GM18511 (cell line): ENCODE measurements around the gene CD96.
"Not testable (repeated sequence)": the region's sequence is repeated elsewhere in the genome, so short reads cannot be mapped to it uniquely, and the experiment has no call there.

Experiments
- ATAC-seq: cut with Tn5 transposase; IDR thresholded peaks from one replicate; pipeline ENCODE4 v1.9.1; 2021; ENCODE audit warnings: mild to moderate bottlenecking, moderate library complexity; ENCODE audit not compliant: unreplicated experiment

Gene CD96

GRCh38 chr3:111617912-111618601, 76.1 kb downstream of the CD96 start:
- no peak for ATAC-seq

GRCh38 chr3:111618945-111619344, 76.9 kb downstream of the CD96 start:
- ATAC-seq = peak; percentile 36

DNA sequence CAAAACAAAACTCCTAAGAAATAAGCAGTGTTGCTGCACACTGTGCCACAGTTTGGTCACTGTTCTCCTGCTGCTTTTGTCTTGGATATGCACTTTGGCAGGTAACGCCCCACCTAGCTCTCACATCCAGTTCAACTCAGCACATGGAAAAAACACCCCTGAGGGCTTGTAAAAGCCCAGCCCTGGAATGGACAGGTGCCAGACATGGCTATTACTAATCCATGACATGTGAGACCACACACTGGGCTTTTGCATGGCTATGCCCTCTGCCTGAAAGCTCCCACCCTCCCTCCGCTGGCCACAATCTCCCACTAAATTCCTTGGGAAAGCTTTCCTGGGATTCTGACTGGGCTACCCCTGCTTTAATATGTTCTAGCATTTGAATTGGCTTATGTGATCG, 77.8 kb downstream of the CD96 start:
- no peak for ATAC-seq

DNA sequence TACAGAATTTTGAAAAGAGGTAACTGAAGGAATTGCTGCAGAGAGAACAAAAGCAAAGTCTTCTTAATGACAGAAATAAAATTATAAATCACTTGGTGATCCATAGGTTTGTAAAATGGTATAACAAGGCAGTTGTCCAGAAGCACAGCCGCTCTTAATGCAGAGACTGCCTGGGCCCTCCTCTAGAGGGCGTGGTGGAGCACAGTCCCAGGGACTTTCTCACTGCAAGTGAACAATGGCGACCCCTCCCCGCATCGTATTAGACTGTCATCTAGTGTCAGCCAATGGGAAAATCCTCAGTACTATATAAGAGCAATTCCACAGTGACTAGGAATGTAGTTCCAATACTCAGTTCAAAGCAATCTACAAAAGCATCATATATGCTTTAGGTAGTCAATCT, 79.5 kb downstream of the CD96 start:
- no peak for ATAC-seq

- no peak for ATAC-seq
These were observed 85.1 kb downstream of the CD96 start for GRCh38 chr3:111627092-111627491.

GRCh38 chr3:111629018-111629417, 87.0 kb downstream of the CD96 start:
- ATAC-seq = not testable (repeated sequence)

GRCh38 chr3:111630638-111631037, 88.6 kb downstream of the CD96 start:
- ATAC-seq = not testable (repeated sequence)

DNA sequence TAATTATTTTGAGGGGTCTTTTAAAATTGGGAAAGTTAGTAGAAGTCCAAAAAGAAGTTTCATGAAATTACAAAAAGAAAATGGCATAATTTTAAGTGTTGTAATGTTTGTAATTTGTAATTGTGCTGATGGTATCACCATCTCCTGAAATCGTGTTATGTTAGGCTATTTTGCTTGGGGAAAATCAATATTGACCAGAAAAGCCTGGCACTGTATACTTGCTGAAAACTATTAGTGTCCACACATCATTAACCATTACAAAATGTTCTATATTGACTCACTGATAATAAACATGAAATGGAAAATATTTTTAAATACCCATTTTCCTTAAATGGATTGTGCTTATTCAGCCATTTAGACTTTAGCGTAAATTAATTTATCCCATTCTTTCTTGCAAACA, 93.4 kb downstream of the CD96 start:
- ATAC-seq = no peak

DNA sequence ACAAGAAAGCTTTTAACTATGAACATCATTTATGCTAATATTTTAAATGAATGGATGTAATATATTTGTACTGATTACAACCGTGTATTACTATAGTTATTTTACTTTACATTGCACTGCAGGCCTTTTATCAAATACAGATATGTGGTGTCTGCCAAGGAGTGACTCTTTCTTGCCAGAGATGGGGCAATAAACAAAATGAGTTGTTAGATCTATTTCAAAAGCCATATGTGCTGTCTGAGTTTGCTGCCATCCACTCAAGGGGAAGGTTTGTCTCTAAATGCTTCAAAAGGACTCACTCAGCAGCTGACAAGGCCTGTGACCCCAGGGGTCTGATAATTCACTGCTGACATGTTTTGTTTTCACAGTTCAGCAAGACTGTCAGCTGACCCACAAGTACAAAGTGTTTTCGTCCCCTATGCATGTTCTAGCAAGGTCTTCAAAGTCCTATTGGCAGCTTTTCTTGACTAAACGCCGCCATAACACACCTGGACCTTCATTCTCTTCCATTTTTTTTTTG, 94.4 kb downstream of the CD96 start:
- no peak for ATAC-seq

DNA sequence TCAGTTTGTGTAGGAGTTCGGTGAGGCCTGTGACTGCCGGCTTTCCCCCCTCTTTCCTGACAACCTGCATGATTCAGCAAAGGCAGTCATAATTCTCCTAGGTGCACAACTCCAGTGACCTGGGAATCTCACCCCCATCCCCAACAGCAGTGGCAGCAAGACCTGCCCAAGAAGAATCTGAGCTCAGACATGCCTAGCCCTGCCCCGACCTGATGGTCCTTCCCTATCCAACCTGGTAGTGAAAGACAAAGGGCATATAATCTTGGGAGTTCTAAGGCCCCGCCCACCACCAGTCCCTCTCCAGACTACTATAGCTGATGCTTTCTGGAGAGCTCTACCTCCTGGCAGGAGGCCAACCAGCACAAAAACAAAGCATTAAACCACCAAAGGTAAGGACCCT, 97.3 kb downstream of the CD96 start:
- ATAC-seq = no peak

- no peak for ATAC-seq
These were observed 107.1 kb downstream of the CD96 start for GRCh38 chr3:111648991-111649579.

GRCh38 chr3:111650378-111651275, 108.6 kb downstream of the CD96 start:
- no peak for ATAC-seq

DNA sequence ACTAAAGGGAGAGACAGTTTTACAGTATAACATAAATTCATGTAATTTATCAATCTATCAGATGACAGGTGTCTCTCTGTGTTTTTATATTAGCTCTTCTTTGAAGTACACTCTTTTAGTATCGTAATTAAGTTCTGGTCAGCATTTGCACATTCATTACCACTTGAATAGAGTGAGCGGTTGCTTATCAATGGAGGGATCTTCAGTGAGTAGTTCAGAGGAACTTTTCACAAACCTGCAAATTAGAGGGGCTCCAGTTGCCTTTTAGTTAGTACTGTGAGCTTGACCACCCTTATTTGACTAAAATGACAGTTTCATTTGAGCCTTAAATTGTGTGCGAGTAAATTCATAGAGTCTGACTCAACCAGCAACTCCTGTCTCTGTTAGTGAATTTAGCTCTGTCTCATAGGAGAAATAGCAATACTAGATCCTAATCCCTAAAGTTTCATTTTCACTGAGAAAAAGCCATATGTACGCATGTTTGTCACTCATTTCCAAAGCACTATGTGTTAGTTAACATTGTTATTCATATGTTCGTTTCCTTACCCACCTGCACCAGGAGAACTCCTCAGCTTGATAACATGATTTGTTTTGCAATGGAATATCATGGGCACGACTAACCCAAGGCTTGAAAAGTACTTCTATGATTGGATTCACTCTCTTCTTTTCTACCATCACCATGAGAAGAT, 110.6 kb downstream of the CD96 start:
- peak; percentile 47 for ATAC-seq

DNA sequence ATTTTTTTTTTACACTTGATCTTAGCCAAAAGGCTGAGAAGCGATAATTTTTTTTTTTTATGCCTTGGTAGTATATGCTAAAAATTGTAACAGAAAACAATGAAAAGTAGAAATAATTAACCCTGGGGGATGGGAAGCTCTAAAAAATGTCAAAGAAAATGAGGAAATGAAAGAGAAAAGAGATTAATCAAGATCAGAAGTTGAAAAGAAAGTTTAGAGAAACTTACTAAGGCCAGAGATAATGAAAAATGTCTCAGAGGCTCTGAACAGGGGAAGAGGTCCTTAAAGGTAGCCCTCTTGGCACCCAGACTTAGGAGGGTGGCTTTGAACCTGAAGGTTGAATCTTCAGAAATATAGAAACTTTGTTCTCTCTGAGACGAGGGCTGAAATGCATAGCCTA, 111.8 kb downstream of the CD96 start:
- no peak for ATAC-seq

- ATAC-seq = no peak
These were observed 120.0 kb downstream of the CD96 start for GRCh38 chr3:111662012-111662411.

DNA sequence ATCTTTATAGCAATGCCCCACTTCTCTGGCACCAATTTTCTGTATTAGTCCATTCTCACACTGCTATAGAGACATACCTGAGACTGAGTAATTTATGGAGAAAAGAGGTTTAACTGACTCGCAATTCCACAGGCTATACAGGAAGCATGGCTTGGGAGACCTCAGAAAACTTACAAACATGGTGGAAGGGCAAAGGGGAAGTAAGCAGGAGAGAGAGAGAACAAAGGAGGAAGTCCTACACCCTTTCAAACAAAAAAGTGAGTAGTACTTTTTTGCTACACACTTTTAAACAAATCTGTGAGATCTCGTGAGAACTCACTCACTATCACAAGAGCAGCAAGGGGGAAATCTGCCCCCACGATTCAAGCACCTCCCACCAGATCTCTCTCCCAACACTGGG, 120.9 kb downstream of the CD96 start:
- no peak for ATAC-seq

DNA sequence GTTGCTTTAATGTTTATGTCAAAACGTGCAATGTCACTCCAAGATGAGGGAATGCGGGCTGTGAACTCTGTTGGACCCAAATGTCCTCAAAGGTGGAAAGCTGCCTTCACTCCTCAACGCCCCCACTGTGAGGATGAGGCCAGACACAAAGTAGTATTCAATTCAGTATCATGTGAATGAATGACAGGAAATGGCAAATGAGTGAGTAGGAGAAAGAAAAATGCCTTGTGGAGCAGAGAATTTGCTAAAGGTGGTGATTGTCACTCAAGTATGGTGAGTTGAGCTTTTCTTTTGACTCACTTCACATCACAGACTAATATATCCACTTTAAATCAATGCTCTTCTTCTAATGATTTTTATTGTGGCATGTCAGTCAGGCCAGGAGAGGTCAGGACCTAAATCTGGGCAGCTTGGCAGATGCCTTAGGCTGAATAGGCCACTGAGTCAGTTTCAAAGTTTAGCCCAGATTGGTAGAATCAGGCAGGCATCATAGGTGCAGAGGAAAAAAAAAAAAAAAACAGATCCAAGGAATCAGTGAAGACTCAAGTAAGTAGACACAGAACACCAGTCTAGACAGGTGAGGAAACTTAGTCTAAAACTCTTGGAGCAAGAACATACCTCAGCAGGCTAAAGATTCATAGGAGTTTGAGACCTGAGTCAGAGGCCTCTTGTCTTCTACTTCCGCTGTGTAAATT, 124.2 kb downstream of the CD96 start:
- no peak for ATAC-seq

DNA sequence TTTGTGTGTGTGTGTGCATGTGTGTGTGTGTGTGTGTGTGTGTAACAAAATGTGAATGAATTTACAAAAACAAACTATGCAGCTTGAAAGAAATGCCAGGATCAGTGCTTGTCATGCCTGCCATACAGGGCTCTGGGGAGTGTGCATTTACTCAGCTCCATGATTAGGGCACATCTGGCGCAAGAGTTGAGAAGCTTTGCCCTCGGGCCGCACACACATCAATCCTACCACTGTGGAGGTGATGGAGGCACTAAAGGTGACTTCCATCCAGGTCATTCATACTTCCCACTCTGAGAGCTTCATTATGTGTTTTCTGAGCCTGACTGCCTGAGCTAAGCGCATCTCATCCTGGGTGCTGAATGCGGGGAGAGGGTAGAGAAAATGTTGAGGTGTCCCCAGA, 125.2 kb downstream of the CD96 start:
- ATAC-seq = no peak

- peak; percentile 99 for ATAC-seq
These were observed 125.7 kb downstream of the CD96 start for GRCh38 chr3:111667621-111668239.

GRCh38 chr3:111668326-111668725, 126.3 kb downstream of the CD96 start:
- ATAC-seq = no peak
